ENCODE data around the gene CFAP251.

The CFAP251 gene

DNA sequence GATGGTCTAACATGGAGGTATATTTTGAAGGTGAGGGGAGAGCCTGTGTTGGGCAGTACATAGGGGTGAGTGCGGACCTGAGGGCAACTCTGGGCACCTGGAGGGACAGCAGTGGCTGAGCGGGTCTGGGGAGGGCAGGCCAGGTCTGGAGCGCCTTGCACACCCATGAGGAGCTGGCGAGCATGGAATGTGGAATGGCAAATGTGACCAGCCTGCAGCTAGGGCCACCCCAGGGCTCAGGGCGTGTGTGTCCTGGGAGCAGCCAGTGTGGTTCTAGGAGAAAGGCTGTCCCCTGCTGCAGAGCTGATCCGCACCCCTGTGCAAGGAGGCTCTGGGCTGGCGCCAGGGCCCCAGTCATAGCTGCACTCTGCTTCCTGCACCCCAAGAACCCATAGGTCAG, 127.8 kb downstream of the CFAP251 start:
- no peak for TF ChIP-seq CTCF (IDR thresholded peaks at IDR 0.05; ENCODE audit: control extremely low read depth, extremely low read depth, low read depth, missing control alignments)
- ChIA-PET POLR2A (interaction anchor here (0.7 kb wide), 1 partner anchor 17 kb away, joined by 3 read pairs; no protein-coding TSS in a partner anchor), CTCF (interaction anchor here (1.9 to 4.3 kb wide), 2 partner anchors 13 to 77 kb away, joined by 4 to 20 read pairs; no protein-coding TSS in a partner anchor)
- no peak for DNase-seq (ENCODE audit: extremely low spot score)

DNA sequence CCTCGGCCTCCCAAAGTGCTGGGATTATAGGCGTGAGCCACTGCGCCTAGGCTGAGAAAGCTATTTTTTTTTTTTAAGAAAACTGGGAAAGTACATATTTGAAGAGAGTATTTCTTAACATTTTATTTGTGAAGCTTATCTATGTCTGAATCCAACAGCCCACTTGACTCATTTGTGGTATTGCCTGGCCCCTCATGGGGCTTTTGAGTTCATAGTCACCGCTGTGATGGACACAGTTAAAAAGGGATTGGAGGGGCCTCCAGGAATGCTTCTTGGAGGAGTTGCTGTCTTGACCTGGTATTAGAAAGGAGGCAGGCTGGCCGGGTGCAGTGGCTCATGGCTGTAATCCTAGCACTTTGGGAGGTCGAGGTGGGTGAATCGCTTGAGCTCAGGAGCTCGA, 129.8 kb downstream of the CFAP251 start:
- TF ChIP-seq CTCF (IDR thresholded peaks at IDR 0.05; ENCODE audit: control extremely low read depth, extremely low read depth, low read depth, missing control alignments): no peak
- DNase-seq (ENCODE audit: extremely low spot score): no peak
- ChIA-PET CTCF (interaction anchor here (0.7 to 2.0 kb wide), 5 partner anchors 15 to 288 kb away, joined by 3 to 9 read pairs (median 3); no protein-coding TSS in a partner anchor), POLR2A (no interaction called here)

DNA sequence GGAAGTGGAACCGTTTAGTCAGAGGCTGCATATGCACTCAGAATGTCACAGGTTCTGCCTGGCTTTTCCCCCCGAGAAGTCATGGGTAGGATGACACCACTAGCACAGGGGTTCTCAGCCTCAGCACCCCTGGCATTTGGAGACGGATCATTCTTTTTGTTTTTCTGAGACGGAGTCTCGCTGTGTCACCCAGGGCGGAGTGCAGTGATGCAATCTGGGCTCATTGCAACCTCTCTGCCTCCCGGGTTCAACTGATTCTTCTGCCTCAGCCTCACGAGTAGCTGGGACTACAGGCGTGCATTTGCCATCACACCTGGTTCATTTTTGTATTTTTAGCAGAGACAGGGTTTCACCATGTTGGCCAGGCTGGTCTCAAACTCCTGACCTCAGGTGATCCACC, 131.4 kb downstream of the CFAP251 start:
- POLR2A ChIA-PET: no interaction called here
- DNase-seq (ENCODE audit: extremely low spot score): no peak
- CTCF ChIA-PET: interaction anchor here (1.1 to 7.6 kb wide), 2 partner anchors 72 to 81 kb away, joined by 3 to 209 read pairs; no protein-coding TSS in a partner anchor
- TF ChIP-seq CTCF (IDR thresholded peaks at IDR 0.05; ENCODE audit: control extremely low read depth, extremely low read depth, low read depth, missing control alignments): no peak

GRCh38 chr12:122050706-122051105, 132.3 kb downstream of the CFAP251 start:
- POLR2A ChIA-PET: interaction anchor here (0.7 kb wide), 1 partner anchor 12 kb away, joined by 3 read pairs; no protein-coding TSS in a partner anchor
- DNase-seq (ENCODE audit: extremely low spot score): no peak

DNA sequence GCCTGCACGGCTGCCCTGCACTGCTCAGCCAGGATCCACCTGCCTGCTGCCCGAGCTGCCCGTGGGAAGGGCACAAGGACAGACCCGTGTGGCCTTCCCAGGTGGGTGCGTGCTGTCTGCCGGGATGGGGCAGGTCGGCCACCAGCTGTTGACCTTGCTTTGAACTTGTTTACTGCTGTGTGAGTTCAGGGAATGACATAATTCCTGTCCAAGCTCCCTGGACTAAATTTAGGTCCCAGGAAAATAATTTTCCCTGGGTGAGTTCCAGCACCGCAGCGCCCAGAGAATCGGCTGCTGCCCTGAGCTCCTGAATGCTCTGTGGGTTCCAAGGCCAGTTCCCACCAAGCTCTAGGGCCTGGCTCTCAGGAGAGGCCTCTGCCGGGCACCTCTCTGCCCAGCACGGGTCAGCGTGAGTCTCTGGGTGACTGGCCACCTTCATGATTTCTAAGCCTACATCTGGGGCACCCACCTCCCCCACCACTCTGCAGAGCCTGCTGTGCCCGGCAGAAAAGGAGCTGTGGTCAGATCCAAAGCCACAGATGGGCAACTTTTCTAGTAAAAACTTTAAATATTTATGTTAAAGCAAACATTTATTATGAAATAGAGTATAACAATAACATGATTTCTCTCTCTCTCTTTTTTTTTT, 133.0 kb downstream of the CFAP251 start:
- ChIA-PET POLR2A (interaction anchor here (0.7 kb wide), 1 partner anchor 13 kb away, joined by 3 read pairs; no protein-coding TSS in a partner anchor), CTCF (interaction anchor here (0.9 to 7.6 kb wide), 7 partner anchors 9 to 140 kb away, joined by 3 to 209 read pairs (median 5); partner anchors contain the start of gene CFAP251)
- DNase-seq (ENCODE audit: extremely low spot score): no peak
- TF ChIP-seq CTCF (IDR thresholded peaks at IDR 0.05; ENCODE audit: control extremely low read depth, extremely low read depth, low read depth, missing control alignments): no peak

More at GRCh38 chr12:122050706-122051105, 132.3 kb downstream of the CFAP251 start:
- CTCF ChIA-PET: interaction anchor here (1.1 to 7.6 kb wide), 6 partner anchors 9 to 140 kb away, joined by 3 to 209 read pairs (median 5); partner anchors contain the start of gene CFAP251
- no peak for TF ChIP-seq CTCF (IDR thresholded peaks at IDR 0.05; ENCODE audit: control extremely low read depth, extremely low read depth, low read depth, missing control alignments)

- no peak for TF ChIP-seq CTCF (IDR thresholded peaks at IDR 0.05; ENCODE audit: control extremely low read depth, extremely low read depth, low read depth, missing control alignments)
- POLR2A ChIA-PET: no interaction called here
- no peak for DNase-seq (ENCODE audit: extremely low spot score)
- CTCF ChIA-PET: interaction anchor here (0.9 to 7.6 kb wide), 5 partner anchors 9 to 134 kb away, joined by 3 to 209 read pairs (median 5); partner anchors contain the start of gene CFAP251
These were observed 133.9 kb downstream of the CFAP251 start for GRCh38 chr12:122052285-122052684.
